Gastroesophageal sphincter (tissue), 4 donors: ENCODE results near the gene TMEM203. TPM values are rescaled to one million over a fixed set of nuclear protein-coding genes. Genes with fewer than 3 reads are reported as not detected.

Experiments used
- ATAC-seq: fragments of 150-250 bp; one replicate; pipeline ENCODE4 v1.9.1; 2016; ENCODE audit warnings: mild to moderate bottlenecking, moderate library complexity
- H3K27ac ChIP-seq, 4 donors: fragments of 200-600 bp; sonication (generic) in 3 of 4; 1 replicate in 3 of 4; 2 replicates in 1 of 4; pipeline ENCODE4 v1.5.1; 2016 to 2019
- H3K27me3 ChIP-seq: fragments of 200-600 bp; sonication (generic); one replicate; pipeline ENCODE4 v1.5.1; 2019
- H3K36me3 ChIP-seq, 2 donors: fragments of 200-600 bp; sonication (generic); one replicate each; pipeline ENCODE4 v1.5.1; 2019; ENCODE audit warnings: control low read depth in 1 of 2
- H3K4me1 ChIP-seq, 3 donors: fragments of 200-600 bp; sonication (generic); 1 replicate in 2 of 3; 2 replicates in 1 of 3; pipeline ENCODE4 v1.5.1; 2016 to 2019; ENCODE audit warnings: control low read depth in 2 of 3
- H3K4me3 ChIP-seq, 2 donors: fragments of 200-600 bp; sonication (generic); one replicate each; pipeline ENCODE4 v1.5.1; 2019; ENCODE audit warnings: mild to moderate bottlenecking in 1 of 2, moderate library complexity in 1 of 2
- H3K9me3 ChIP-seq, 3 donors: fragments of 200-600 bp; sonication (generic); one replicate each; pipeline ENCODE4 v1.5.1; 2017 to 2019; ENCODE audit warnings: control low read depth in 2 of 3
- CTCF ChIP-seq, 4 experiments: fragments of 200-600 bp in 2 of 4; fragments of 450-650 bp in 2 of 4; sonication (generic) in 1 of 4; IDR thresholded peaks; one replicate each; pipeline ENCODE4 v1.5.1; 2017 to 2019; ENCODE audit warnings: antibody characterized with exemption in 4 of 4, mild to moderate bottlenecking in 2 of 4, moderate library complexity in 2 of 4
- EP300 ChIP-seq: sonication (generic); formaldehyde crosslinking; IDR thresholded peaks from one replicate; pipeline ENCODE4 v1.6.1; 2017; ENCODE audit warnings: antibody characterized with exemption, mild to moderate bottlenecking
- POLR2A ChIP-seq, 2 donors: fragments of 450-650 bp; IDR thresholded peaks; one replicate each; pipeline ENCODE4 v1.6.1; 2017; ENCODE audit warnings: antibody characterized with exemption in 2 of 2, mild to moderate bottlenecking in 2 of 2, moderate library complexity in 1 of 2
- POLR2AphosphoS5 ChIP-seq: sonication (generic); formaldehyde crosslinking; IDR thresholded peaks from one replicate; pipeline ENCODE4 v1.6.1; 2017; ENCODE audit warnings: antibody characterized with exemption
- WGBS, 2 donors: methylation state at CpG; one replicate each; pipeline ENCODE4 v1.1.5; 2018; ENCODE audit warnings: low coverage in 1 of 2; 5-methylcytosine and 5-hydroxymethylcytosine counted together
- total RNA-seq, 4 donors: library from RNA; depleted of rRNA; stranded (reverse); fragments of >200 nt; gene quantifications; one replicate each; pipeline ENCODE4 v1.1.0, GENCODE V29; 2016

TMEM203 gene
- total RNA-seq, 4 donors from 2014 or later, result 21.9 to 36.1 (median 29.1) TPM

GRCh38 chr9:137188490-137189296 lies 16.8 kb downstream of the TMEM203 start, which contains the start of the genes ANAPC2 and SSNA1:
Gene ANAPC2 (minus strand): TSS chr9:137188560. CDS start chr9:137188532, 28 bp downstream.
Gene SSNA1 (plus strand): TSS chr9:137188676. CDS start chr9:137188727, 51 bp downstream.
- Histone ChIP-seq H3K9me3 (no peaks in the 10 kb centered on the region), H3K36me3 (peaks cover 0 to 55% of the 10 kb centered on the region in 2 donors), H3K4me3 (peak within 1 kb of the TSS; percentile 63 to 75), H3K27me3 (no peaks in the 10 kb centered on the region), H3K27ac (peak within 1 kb of the TSS; percentile 75 to 99 (median 98)), H3K4me1 (peaks cover 6 to 71% (median 36%) of the 10 kb centered on the region in 3 donors)
- no CpG with 5 or more reads among the region's 98 CpGs for WGBS, 2 donors
- ATAC-seq, result peak; percentile 93
- TF ChIP-seq CTCF (IDR thresholded peaks at IDR 0.05) (peak in 3 of 4 experiments; percentile 15 to 42 (median 16)), POLR2A (IDR thresholded peaks at IDR 0.05) (peak; percentile 92 to 95), POLR2AphosphoS5 (peak; percentile 95), EP300 (no peak)

GRCh38 chr9:137188086-137188489 lies 17.4 kb downstream of the TMEM203 start:
- peak overlapping the region; percentile 63 to 75 for H3K4me3 ChIP-seq
- 0% methylated on average over 5 to 7 of the region's 31 CpGs for WGBS, 2 donors
- no peak for ATAC-seq
- H3K4me1 ChIP-seq, result peaks cover 6 to 71% (median 36%) of the 10 kb centered on the region in 3 donors
- peaks cover 0 to 61% of the 10 kb centered on the region in 2 donors for H3K36me3 ChIP-seq
- no peaks in the 10 kb centered on the region for H3K9me3 ChIP-seq
- peak overlapping the region; percentile 75 to 99 (median 98) for H3K27ac ChIP-seq
- TF ChIP-seq CTCF (IDR thresholded peaks at IDR 0.05) (no peak), POLR2AphosphoS5 (no peak), POLR2A (IDR thresholded peaks at IDR 0.05) (no peak), EP300 (no peak)
- H3K27me3 ChIP-seq, result no peaks in the 10 kb centered on the region

- Histone ChIP-seq H3K27me3 (no peaks in the 10 kb centered on the region), H3K4me1 (peaks cover 6 to 71% (median 36%) of the 10 kb centered on the region in 3 donors), H3K9me3 (no peaks in the 10 kb centered on the region), H3K4me3 (peak overlapping the region; percentile 63 to 75), H3K36me3 (peaks cover 0 to 68% of the 10 kb centered on the region in 2 donors), H3K27ac (peak overlapping the region in 1 of 4 donors; percentile 97)
- no peak for ATAC-seq
- no peak for TF ChIP-seq POLR2AphosphoS5
- TF ChIP-seq POLR2A (IDR thresholded peaks at IDR 0.05), result no peak
- TF ChIP-seq CTCF (IDR thresholded peaks at IDR 0.05), result no peak
- TF ChIP-seq EP300, result no peak
- WGBS, 2 donors, result 87% methylated on average over 4 of the region's 15 CpGs; no CpG with 5 or more reads in 1 of the 2 donors
Measured at GRCh38 chr9:137187386-137187785, 18.1 kb downstream of the TMEM203 start.

GRCh38 chr9:137186385-137186784 lies 19.1 kb downstream of the TMEM203 start:
- H3K27me3 ChIP-seq, result no peaks in the 10 kb centered on the region
- ATAC-seq, result no peak
- peaks cover 6 to 62% (median 36%) of the 10 kb centered on the region in 3 donors for H3K4me1 ChIP-seq
- no peak overlapping the region for H3K27ac ChIP-seq
- no peaks in the 10 kb centered on the region for H3K9me3 ChIP-seq
- H3K36me3 ChIP-seq, result peaks cover 0 to 69% of the 10 kb centered on the region in 2 donors
- H3K4me3 ChIP-seq, result peak overlapping the region in 1 of 2 donors; percentile 75
- 80% methylated on average over 2 of the region's 6 CpGs; no CpG with 5 or more reads in 1 of the 2 donors for WGBS, 2 donors
- TF ChIP-seq POLR2AphosphoS5 (no peak), POLR2A (IDR thresholded peaks at IDR 0.05) (no peak), EP300 (no peak), CTCF (IDR thresholded peaks at IDR 0.05) (no peak)
